ENCODE measurements around the gene BTBD9.
A peak's percentile ranks its signal among the peaks of the same experiment; 100 is the strongest.

Gene BTBD9

DNA sequence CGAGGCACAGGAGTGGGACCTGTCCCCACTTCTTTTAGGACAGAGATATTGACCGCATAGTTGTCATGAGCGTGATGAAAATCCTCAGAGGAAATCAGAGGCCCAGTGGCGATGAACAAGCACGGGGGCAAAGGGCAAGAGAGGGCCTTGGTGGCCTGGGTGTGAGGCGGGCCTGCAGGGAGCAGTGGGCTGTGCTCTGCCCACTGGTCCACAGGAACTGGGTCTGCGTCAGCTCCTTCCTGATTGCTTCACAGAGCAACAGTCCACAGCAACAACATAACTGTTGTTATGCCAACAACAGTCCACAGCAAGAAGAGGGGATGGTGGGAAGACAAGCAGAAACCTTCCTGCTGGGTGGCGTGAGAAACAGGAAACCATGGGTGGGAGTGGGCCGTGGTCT, 484.6 kb downstream of the BTBD9 start:
- no peak for DNase-seq

DNA sequence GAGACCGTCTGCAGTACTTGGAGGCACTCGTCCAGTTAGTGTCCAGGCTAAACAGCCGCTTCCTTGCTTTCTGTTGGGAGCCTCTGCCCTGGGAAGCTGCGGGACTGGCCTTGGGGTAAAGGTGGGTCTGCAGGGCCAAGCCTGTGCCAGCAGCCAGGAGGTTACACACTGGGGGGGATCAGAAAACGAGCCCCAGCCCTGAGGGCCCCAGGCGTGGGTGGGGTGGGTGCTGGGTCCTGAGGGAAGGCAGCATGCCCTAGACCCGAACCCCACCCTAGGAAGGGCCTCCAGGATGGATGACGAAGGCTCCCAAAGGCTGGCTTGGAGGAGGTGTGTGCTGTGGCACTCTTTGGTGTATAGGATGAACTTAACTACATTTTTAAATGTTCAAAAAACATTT, 485.0 kb downstream of the BTBD9 start:
- no peak for DNase-seq

DNA sequence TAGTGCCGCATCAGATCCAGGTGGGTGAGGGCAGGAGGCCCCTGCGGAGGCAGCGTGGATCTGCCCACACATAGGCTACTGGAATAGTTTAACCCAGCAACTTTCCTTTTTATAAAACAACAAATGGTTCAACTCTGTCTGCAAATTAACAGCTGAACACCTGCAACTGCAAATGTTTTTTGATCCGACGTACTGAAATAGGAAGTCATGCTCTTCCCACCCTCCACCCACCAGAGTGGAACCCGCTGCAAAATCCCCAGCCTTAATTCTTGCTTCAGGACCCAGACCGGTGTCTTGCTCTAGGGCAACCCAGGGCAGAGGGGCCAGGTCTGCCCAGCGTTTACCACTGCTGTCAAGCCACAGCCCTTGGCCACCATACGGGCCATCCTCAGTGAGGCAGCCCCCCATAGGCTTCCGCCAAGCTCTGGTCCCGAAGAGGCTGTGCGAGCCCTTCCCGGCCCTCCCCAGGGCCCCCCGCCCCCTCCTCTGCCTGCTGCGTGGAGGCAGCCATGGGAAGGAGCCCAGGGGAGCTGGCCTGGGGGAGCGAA, 485.9 kb downstream of the BTBD9 start:
- DNase-seq, result no peak

DNA sequence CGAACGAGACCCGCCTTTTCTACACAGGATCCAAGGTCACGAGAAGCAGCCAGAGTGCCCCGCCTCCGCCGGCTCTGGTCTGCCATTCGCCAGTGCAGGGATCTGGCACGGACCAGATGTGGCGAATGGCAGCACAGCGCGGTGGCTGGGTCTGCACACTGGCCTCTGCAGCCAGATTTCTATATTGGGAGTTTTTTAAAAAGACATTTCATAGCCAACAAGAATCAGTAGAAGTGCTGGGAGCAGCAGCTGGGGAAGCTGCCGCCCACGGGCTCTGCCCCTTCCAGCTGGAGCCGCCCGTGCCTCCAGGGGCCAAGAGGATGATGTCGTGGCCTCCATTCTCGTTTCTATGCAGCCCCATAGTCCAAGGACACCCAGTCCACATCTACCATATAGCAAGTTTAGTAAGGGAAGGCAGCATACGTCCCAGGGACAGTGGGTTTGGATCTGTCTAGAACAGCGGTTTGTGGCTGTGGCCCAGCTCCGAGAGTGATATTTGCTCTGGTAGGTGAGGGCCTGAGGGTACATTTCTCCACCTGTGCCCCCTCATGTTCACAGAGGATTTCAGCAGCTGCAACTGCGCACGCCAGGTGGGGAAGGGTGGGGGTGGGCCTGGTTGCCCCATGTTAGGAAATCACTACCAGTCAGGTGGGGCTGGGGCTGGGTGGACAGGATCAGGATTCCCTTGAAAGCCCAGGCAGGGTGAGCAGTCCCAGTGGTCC, 486.5 kb downstream of the BTBD9 start:
- DNase-seq, result no peak

DNA sequence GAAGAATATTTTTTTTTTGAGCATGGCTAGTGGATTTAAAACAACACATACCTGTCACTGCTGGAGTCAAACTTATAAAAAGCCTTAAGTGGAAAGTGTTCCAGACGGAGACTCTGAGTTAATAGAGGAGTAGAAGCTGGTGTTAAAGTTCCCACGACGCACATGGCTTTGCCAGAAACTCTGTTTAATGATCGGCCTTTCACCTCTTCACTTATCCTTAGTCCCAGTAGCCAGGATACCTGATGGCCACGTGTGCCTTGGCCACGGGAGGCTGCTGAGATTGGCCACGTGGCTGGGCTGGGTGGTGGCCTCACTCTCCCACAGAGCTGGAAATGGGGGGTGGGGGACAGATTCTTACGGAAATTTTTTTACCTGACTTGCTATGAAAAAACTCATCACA, 487.1 kb downstream of the BTBD9 start:
- DNase-seq, result no peak

DNA sequence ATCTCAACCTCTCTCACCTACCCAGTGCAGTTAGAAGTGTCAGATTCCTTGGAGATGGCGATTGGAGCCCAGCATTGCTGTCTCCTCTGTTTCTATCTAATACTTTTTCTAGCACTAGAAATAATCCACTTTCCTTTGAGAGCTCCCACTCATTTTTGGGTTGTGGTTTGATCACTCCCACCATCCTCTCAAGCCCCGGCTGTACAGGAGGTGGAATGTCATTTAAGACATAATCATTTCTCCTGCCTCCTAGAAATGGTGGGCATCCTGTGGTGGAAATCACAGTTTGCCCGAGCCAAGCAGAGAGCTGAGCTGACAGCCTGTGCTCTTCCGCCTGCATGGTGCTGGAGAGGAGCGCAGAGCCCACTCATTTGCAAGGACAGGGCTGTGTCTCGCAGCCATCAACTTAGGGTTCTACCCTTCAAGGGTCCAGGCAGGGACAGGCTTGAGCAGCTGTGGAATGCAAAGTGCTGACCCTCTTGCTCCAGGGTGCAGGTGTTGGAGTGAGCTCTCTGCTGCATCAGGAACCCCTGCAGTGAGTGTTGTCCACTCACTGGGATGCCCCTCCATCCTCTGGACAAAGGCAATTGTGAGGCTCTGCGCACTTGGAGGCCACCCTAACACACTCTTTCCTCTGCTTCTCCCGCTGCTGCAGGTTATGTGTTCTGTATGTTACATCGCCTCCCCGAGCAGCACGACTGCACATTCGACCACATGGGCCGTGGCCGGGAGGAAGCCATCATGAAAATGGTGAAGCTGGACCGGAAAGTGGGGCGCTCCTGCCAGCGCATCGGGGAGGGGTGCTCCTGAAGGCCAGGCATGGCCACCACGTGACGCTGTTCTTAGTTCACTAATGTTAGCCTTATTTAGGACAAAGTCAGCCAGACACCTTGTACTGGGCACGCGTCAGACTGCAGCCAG, 487.9 kb downstream of the BTBD9 start:
- no peak for DNase-seq

DNA sequence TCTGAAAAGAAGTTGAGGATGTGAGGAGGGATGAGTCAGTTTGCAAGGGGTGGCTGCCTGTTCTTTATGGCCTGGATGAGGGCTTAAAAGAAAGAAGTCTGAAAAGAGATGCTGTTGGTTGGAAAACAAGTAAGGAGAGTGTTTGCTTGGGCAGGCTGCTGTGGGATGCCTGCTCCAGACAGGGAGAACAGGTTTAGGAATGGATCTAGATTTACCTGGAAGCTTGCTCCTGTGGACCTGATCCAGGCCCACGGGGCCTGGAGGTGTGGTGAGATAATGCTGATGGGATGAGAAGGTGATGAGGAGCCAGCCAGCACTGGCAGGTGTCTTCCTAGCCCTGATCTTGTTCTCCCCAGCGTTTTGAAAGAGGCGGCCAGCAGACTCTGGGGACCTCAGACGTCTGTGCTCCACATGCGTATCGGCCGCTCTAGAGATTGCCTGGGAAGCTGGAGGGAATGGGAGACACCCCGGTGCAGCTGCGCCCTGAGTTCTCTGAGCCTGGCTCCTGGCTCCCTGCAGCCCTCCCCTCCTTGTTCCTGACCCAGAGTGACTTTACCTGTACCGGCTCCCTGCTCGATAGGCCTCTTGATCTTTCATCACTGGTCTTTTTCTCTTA, 488.9 kb downstream of the BTBD9 start:
- no peak for DNase-seq

DNA sequence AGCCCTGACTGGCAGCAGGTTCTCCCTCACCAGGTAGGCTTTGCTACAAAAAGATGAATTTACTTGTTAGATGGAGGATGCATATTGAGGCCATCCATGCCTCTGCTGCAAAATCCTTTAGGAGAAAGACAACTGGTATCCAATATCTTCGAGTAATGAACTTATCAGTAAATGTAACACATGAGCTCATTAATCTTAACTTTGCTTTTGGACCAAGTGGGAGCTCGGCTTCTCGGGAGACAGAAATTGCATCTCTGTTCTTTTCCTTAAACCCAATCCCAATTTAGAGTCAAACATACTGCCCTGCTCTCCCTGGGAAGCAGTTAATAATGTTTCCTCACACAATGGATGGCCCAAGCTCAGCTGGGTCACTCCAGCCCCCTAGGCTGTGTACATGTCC, 489.7 kb downstream of the BTBD9 start:
- no peak for DNase-seq

DNA sequence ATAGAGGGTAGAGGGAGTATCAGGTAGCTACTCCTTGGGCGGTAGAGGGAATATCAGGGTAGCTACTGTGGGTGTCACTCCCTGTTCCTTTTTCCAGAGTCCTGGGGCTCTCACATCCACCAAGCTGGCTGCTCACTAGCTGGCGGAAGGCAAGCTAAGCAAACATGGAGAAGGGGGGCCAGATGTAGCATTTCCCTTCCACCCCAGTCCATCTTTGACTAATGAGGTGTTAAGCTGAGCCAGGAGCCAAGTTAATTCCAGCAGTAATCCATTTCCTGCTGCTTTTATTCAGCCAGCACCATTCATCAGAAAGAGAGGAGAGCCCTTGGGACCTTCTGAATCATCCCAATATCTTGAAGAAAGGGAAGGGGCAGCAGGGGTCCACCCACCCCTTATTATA, 490.2 kb downstream of the BTBD9 start:
- no peak for DNase-seq

DNA sequence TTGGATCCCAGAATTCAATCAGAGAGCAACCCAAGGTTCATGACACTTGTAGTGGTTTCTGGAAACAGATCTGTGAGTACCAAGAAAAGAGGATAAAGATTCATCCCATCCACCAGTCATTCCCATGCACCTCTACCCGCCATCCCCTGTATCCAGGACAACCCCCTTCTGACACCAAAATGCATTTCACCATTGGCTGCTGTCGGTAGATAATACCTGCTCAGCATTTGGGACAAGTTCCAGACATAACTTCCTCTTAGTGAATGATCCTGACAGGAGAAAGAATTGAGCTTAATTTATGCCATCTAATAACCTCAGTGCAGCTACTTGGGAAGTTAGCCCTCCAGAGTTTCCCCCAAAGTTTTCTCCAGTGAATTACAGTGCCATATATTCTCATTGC, 491.1 kb downstream of the BTBD9 start:
- DNase-seq, result no peak

DNA sequence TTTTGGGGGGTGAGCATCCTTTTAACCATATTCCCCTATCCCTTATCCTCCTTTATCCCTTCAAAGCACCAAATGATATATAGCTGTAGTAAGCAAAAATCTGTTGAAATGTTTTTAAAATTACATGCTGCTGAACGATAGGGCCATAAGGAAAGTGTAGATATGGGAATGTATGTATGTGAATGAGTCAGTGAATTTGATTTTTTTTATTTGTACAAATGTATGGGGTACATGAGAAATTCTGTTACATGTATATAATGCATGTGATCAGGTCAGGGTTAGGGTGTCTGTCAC, 493.0 kb downstream of the BTBD9 start:
- DNase-seq, result no peak

DNA sequence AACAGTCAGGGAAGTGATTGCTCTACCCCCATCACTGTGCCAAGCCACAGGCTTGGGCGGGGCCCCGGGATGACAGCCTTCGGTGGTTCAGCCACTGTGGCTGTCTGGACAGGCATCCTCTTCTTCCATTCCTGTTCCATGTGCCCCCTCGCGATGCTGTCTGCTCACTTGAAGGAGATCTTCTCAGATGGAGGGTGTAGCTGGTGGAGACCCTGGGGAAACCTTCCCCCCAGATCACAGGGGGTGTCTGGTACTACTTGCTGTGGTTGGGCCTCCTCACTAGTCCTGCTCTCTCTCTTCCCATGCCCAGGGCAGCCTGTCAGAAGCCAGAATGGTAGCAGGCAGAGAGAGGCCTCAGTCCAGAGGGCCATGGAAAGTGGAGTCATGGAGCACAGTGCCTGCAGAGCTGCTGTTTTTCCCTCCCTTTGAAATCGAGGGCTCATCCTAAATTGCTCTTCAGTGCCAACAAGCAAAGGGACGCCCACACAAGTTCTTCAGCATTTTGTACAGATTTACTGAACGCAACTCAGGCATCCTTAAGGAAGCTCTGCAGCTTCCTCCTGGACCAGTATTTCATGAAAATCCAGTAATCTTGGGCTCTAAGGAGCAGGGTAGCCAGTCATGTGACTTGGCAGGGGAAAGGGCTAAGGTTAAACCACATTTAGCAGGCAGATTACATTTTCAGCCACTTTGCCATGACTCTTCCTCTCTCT, 493.6 kb downstream of the BTBD9 start:
- DNase-seq, result no peak

DNA sequence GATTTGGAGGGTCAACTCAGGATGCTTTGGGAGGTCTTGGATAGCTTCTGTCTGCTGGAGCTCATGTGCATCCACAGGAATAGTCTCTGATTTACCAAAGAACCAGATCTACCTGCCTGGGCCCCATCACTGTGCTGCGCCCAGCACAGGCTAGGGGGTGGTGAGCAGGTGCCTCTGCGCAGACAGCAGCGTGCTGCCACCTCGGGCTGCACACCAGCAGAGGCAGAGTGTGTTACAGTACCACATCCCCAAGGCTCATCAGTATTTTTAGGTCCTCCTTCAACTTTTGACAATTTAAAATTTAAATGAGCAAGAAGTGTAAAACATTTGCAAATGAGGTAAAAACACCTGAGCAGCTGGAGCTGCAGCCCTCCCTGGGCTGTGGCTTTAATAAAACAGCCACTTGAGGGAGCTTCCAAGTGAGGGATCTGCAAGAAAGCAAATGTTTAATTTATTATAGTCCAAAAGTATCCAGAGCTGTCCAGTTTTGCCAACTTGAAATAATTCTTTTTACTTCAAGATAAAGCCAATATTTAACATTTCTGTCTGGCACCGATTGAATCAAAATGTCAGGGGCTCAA, 495.3 kb downstream of the BTBD9 start:
- no peak for DNase-seq

DNA sequence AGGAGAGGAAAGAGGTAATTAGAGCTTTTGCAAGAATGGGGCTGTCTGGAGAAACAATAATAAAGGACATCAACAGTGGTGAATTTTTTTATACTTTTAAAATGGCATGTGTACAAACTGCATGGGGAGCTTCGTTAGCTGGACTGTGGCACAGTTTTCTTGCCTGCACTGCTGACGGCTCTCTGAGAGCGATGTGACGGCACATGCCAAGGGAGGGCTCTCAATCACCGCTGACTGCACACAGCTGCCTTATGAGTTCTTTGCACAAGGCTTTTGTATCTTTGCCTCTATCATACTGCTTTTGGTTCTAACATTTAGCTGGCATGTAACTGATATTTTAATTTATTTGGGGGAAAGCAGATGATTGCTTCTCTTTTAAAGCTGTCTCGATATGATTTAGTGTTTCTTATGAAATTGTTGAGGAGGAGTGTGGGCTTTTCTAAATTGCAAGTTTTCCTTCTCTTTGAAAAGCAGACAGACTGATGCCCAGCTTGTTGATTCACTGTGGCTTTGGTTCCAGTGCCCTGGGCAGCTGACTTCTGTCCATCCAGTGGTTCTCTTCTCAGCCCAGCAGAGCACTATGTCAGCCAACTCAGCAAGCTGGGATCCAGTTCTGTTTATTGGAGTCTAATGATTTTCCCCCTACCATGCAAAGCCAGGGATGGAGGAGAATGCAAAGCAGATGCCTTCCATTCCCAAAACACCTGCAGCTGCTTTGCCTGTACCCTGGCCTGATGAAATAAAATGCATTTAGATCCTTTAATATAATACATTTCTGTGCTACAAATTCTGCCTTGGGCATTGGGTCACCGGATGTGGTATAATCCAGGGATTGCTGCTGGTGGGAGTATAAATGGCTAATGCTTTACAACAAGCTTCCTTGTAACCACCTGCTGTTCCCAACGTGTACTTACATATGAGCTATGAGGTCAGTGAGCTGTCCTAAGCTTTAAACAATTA, 496.3 kb downstream of the BTBD9 start:
- peak; percentile 12 for DNase-seq

DNA sequence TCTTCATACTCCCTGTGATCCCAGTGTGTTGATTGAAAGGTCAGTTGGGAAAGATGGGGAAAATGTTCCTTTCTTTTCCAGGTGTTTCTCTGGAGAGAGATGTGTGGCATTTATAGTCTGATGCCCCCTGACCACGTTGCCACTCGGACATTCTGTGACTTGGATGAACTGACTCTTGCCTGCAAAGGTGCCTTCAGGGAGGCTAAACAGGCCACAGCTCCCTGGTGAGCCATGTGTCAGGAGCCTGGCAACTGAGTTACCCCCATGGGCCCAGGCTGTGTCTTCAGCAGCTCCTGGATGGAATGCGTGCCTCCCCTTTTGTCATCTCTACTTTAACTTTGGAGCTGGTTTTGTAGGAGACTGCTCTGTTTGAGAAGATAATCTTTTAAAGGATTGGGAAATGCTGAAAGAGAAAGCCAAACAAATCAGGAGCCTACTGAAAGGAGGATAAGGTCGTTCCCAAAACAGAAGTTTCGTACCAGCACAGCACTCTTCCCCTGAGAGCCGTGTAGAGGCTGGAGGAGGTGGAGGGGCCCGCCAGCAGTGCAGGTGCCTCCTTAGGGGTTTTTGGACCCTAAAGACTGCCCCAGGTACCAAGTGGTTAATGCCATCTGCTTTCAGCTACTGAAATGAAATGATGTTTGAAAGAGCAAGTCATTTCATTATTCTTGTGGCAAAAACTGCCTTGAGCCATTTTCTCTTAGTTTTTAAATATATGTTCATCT, 497.4 kb downstream of the BTBD9 start:
- no peak for DNase-seq

DNA sequence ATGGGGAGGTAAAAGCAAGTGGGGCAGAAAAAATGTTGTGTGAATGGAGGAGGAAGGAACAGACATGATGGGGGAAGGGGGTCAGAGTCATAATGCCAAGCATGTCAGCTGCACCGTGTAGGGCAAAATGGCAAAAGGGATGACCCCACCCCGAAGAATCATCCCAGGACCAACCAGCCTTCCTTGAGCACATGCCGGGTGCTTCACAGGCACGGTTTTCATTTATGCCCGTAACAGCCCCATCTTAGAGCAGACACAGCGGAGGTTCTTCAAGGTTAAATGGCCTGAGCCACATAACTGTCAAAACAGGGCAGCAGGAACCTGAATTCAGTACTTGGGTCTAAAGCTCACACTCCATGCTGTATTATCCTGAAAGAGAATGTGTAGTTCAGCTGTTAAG, 498.0 kb downstream of the BTBD9 start:
- DNase-seq, result no peak

DNA sequence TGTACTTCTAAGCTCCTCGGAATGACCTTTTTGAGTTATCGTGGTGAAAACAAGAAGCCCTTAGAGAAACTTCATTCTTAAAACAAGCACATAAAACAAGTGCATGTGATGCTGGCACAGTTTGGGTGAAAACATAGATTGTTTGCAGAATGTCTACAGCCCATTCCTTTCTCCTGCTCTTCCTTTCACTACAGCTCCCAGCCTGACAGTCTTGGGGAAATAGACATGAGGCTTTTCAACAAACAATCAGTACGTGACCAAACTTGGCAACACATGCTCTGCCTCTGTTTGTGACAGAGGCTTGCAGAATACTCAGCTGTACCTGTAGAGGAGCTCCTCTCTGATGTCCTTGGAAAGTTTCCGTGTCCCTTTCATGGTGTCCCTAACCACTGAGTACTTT, 498.6 kb downstream of the BTBD9 start:
- DNase-seq, result no peak

DNA sequence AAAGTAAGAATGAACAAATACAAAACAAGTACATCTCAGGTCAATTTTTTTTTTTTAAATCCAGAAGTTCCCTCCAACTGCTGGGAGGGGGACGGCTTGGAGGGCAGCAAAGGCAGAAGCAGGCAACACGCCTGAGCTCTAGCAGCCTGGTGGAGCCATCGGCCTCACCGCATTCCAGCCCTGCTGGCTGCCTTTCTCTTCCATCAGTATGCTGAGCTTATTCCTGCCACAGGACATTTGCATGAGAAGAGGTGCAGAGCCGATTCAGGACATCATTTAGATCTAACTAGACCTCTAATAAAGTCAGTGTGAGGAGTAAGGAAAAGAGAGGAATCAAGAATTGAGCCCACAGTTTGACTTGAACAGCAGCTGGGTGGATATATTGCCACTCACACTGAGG, 501.4 kb downstream of the BTBD9 start:
- DNase-seq, result no peak

DNA sequence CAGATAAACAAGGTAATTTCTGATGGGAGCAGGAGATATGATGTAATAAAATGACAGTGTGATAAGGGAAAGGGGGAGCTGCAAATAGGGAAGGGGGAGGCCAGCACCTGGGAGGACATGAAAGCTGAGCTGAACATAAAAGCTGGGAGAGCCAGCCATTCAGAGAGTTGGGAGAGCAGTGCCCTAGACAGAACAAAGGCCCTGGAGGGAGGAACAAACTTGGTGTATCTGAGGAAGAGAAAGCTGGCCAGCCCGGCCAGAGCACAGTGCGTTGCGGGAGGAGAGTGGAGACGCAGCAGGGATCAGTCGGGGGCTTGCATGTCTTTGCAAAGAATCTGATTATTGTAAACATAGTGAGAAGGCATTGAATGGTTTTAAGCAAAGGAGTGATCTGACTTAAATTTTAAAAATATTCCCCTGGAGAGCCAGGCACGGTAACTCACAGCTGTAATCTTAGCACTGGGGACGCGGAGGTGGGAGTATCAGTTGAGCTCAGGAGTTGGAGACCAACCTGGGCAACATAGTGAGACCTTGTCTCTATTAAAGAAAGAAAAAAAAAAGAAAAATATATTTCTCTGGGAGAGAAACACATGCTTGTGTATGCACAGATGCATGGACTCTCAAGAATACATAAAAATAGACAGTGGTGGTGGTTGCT, 502.0 kb downstream of the BTBD9 start:
- no peak for DNase-seq

DNA sequence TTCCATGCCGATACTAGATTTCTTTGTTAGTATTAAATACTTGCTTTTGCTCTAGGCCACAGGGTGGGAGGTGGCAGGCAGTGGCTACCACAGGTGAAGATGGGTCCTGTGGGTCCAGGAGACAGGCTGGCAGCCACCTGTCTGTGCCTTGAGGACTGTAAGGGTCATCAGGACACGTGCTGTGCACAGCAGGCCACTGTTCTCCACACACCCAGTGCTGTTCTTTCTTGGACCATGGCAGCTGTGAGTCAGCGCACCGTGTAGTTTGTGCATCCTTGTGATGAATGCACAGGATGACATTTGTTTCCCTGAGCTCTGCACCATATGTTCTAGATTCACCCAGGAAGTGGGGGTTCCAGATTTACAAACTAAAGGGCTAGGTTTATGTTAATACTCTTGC, 503.2 kb downstream of the BTBD9 start:
- no peak for DNase-seq
